ENCODE data around the gene PPP1R13B. TPM values are rescaled to one million over a fixed set of nuclear protein-coding genes. Genes with fewer than 3 reads are reported as not detected.
A peak's percentile ranks its signal among the peaks of the same experiment; 100 is the strongest.

Gene PPP1R13B
- total and polyA plus RNA-seq, 2 experiments from 2014 or later = 2.0 to 8.5 TPM

- TF ChIP-seq ZNF114 (CRISPR knock-in tag; IDR thresholded peaks at IDR 0.05) = no peak
- TF ChIP-seq ZNF331 (CRISPR knock-in tag; IDR thresholded peaks at IDR 0.05; ENCODE audit: low read depth) = no peak
Observed at GRCh38 chr14:103718572-103718971, 128.8 kb downstream of the PPP1R13B start (continued).

GRCh38 chr14:103716899-103717411, 130.4 kb downstream of the PPP1R13B start:
- H4K20me1 ChIP-seq (replicated peaks; ENCODE audit: insufficient read depth) = peaks cover 18% of the 10 kb centered on the region

More at GRCh38 chr14:103716899-103717411, 130.4 kb downstream of the PPP1R13B start:
- no peaks in the 10 kb centered on the region for H3K9me3 Mint-ChIP-seq
- TF ChIP-seq STAT1 (IDR thresholded peaks at IDR 0.05; ENCODE audit: unreplicated experiment) = no peak
- no peak for TF ChIP-seq ZNF331 (CRISPR knock-in tag; IDR thresholded peaks at IDR 0.05; ENCODE audit: low read depth)
- no peak for TF ChIP-seq JUNB (IDR thresholded peaks at IDR 0.05; ENCODE audit: unreplicated experiment)
- no peak for TF ChIP-seq REST (IDR thresholded peaks at IDR 0.05; ENCODE audit: unreplicated experiment)
- TF ChIP-seq CREB1 (CRISPR knock-in tag; IDR thresholded peaks at IDR 0.05; ENCODE audit: low read depth) = no peak
- no peak for TF ChIP-seq POLR2AphosphoS5 (IDR thresholded peaks at IDR 0.05; ENCODE audit: low read depth)
- TF ChIP-seq, protein P1, sequence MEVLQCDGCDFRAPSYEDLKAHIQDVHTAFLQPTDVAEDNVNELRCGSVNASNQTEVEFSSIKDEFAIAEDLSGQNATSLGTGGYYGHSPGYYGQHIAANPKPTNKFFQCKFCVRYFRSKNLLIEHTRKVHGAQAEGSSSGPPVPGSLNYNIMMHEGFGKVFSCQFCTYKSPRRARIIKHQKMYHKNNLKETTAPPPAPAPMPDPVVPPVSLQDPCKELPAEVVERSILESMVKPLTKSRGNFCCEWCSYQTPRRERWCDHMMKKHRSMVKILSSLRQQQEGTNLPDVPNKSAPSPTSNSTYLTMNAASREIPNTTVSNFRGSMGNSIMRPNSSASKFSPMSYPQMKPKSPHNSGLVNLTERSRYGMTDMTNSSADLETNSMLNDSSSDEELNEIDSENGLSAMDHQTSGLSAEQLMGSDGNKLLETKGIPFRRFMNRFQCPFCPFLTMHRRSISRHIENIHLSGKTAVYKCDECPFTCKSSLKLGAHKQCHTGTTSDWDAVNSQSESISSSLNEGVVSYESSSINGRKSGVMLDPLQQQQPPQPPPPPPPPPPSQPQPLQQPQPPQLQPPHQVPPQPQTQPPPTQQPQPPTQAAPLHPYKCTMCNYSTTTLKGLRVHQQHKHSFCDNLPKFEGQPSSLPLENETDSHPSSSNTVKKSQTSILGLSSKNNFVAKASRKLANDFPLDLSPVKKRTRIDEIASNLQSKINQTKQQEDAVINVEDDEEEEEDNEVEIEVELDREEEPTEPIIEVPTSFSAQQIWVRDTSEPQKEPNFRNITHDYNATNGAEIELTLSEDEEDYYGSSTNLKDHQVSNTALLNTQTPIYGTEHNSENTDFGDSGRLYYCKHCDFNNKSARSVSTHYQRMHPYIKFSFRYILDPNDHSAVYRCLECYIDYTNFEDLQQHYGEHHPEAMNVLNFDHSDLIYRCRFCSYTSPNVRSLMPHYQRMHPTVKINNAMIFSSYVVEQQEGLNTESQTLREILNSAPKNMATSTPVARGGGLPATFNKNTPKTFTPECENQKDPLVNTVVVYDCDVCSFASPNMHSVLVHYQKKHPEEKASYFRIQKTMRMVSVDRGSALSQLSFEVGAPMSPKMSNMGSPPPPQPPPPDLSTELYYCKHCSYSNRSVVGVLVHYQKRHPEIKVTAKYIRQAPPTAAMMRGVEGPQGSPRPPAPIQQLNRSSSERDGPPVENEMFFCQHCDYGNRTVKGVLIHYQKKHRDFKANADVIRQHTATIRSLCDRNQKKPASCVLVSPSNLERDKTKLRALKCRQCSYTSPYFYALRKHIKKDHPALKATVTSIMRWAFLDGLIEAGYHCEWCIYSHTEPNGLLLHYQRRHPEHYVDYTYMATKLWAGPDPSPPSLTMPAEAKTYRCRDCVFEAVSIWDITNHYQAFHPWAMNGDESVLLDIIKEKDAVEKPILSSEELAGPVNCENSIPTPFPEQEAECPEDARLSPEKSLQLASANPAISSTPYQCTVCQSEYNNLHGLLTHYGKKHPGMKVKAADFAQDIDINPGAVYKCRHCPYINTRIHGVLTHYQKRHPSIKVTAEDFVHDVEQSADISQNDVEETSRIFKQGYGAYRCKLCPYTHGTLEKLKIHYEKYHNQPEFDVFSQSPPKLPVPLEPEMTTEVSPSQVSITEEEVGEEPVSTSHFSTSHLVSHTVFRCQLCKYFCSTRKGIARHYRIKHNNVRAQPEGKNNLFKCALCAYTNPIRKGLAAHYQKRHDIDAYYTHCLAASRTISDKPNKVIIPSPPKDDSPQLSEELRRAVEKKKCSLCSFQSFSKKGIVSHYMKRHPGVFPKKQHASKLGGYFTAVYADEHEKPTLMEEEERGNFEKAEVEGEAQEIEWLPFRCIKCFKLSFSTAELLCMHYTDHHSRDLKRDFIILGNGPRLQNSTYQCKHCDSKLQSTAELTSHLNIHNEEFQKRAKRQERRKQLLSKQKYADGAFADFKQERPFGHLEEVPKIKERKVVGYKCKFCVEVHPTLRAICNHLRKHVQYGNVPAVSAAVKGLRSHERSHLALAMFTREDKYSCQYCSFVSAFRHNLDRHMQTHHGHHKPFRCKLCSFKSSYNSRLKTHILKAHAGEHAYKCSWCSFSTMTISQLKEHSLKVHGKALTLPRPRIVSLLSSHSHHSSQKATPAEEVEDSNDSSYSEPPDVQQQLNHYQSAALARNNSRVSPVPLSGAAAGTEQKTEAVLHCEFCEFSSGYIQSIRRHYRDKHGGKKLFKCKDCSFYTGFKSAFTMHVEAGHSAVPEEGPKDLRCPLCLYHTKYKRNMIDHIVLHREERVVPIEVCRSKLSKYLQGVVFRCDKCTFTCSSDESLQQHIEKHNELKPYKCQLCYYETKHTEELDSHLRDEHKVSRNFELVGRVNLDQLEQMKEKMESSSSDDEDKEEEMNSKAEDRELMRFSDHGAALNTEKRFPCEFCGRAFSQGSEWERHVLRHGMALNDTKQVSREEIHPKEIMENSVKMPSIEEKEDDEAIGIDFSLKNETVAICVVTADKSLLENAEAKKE (CRISPR knock-in tag; IDR thresholded peaks at IDR 0.05) = no peak
- no peak for TF ChIP-seq ZNF114 (CRISPR knock-in tag; IDR thresholded peaks at IDR 0.05)
- TF ChIP-seq EZH2phosphoT487 (IDR thresholded peaks at IDR 0.05; ENCODE audit: unreplicated experiment) = no peak
- no peak for TF ChIP-seq NANOG (IDR thresholded peaks at IDR 0.05; ENCODE audit: borderline replicate concordance)
- TF ChIP-seq EZH2 (IDR thresholded peaks at IDR 0.05; ENCODE audit: low read depth, unreplicated experiment) = no peak
- TF ChIP-seq, protein P2, sequence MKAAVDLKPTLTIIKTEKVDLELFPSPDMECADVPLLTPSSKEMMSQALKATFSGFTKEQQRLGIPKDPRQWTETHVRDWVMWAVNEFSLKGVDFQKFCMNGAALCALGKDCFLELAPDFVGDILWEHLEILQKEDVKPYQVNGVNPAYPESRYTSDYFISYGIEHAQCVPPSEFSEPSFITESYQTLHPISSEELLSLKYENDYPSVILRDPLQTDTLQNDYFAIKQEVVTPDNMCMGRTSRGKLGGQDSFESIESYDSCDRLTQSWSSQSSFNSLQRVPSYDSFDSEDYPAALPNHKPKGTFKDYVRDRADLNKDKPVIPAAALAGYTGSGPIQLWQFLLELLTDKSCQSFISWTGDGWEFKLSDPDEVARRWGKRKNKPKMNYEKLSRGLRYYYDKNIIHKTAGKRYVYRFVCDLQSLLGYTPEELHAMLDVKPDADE (IDR thresholded peaks at IDR 0.05) = no peak
- TF ChIP-seq, protein P3, sequence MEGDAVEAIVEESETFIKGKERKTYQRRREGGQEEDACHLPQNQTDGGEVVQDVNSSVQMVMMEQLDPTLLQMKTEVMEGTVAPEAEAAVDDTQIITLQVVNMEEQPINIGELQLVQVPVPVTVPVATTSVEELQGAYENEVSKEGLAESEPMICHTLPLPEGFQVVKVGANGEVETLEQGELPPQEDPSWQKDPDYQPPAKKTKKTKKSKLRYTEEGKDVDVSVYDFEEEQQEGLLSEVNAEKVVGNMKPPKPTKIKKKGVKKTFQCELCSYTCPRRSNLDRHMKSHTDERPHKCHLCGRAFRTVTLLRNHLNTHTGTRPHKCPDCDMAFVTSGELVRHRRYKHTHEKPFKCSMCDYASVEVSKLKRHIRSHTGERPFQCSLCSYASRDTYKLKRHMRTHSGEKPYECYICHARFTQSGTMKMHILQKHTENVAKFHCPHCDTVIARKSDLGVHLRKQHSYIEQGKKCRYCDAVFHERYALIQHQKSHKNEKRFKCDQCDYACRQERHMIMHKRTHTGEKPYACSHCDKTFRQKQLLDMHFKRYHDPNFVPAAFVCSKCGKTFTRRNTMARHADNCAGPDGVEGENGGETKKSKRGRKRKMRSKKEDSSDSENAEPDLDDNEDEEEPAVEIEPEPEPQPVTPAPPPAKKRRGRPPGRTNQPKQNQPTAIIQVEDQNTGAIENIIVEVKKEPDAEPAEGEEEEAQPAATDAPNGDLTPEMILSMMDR (conservative IDR thresholded peaks at IDR 0.05; ENCODE audit: low read depth in 2 of 2) = no peak
- Histone ChIP-seq H3K4me2 (peak overlapping the region; percentile 90), H3K36me3 (ENCODE audit: insufficient read depth) (no peaks in the 10 kb centered on the region), H3K79me2 (replicated peaks; ENCODE audit: insufficient read depth) (peaks cover 79% of the 10 kb centered on the region), H3K4me1 (ENCODE audit: insufficient read depth) (peaks cover 3% of the 10 kb centered on the region; the same call in 1 of the 2 replicates), H3K9me2 (ENCODE audit: insufficient read depth) (no peaks in the 10 kb centered on the region), H3K27ac (ENCODE audit: low read depth) (no peak overlapping the region), H3K4me3 (peak overlapping the region; percentile 74), H2AFZ (no peak overlapping the region), H3K27me3 (ENCODE audit: insufficient read depth) (no peaks in the 10 kb centered on the region), H3F3A (replicated peaks; ENCODE audit: low read depth) (0 out of 2 replicates have a peak, but pooled peaks cover 4% of the 10 kb centered on the region)
- no peak overlapping the region for H3K27ac Mint-ChIP-seq
- no peak for ATAC-seq
- H3K27me3 Mint-ChIP-seq (ENCODE audit: insufficient read depth, low read depth, poor library complexity) = peaks cover 14% of the 10 kb centered on the region
- peaks cover 9% of the 10 kb centered on the region; the same call in 2 of the 3 replicates for H3K36me3 Mint-ChIP-seq (ENCODE audit: low read depth)
- H3K4me3 Mint-ChIP-seq = peak overlapping the region; percentile 77
- no peak for DNase-seq (ENCODE audit: low spot score)
- H3K4me1 Mint-ChIP-seq = peaks cover 25% of the 10 kb centered on the region

All from GM23338 (cell line).